ENCODE results near the gene PDCD6IP. TPM values are rescaled to one million over a fixed set of nuclear protein-coding genes. Genes with fewer than 3 reads are reported as not detected.
A peak's percentile ranks its signal among the peaks of the same experiment; 100 is the strongest.
"Not testable (repeated sequence)": the region's sequence is repeated elsewhere in the genome, so short reads cannot be mapped to it uniquely, and the experiment has no call there.

The PDCD6IP gene
- total RNA-seq (103 and 219 TPM in 2 replicates), polyA plus RNA-seq (60.5 and 113 TPM in 2 replicates)

- Histone ChIP-seq H3K27ac (peak within 1 kb of the TSS; percentile 88), H3K4me3 (peak within 1 kb of the TSS; percentile 56), H3K9me3 (ENCODE audit: low read depth) (no peaks in the 10 kb centered on the region), H3K36me3 (no peaks in the 10 kb centered on the region), H3K4me1 (ENCODE audit: low read depth) (peaks cover 17% of the 10 kb centered on the region), H3K27me3 (no peaks in the 10 kb centered on the region)
- peak; percentile 92 to 95 for DNase-seq (ENCODE audit: low read depth in 1 of 2, low spot score in 1 of 2)
- TF ChIP-seq CTCF (IDR thresholded peaks at IDR 0.05; ENCODE audit: low read depth, low read length), result peak; percentile 29
Observed at GRCh38 chr3:33798418-33799201, at the start of gene PDCD6IP. Gene PDCD6IP (plus strand): TSS chr3:33798630. CDS start chr3:33798729, 99 bp downstream.

GRCh38 chr3:33749546-33750210 lies 48.8 kb upstream of the PDCD6IP start:
- Histone ChIP-seq H3K9me3 (ENCODE audit: low read depth) (no peaks in the 10 kb centered on the region), H3K27me3 (no peaks in the 10 kb centered on the region), H3K4me1 (ENCODE audit: low read depth) (no peaks in the 10 kb centered on the region), H3K4me3 (no peak overlapping the region), H3K36me3 (no peaks in the 10 kb centered on the region), H3K27ac (no peak overlapping the region)
- TF ChIP-seq CTCF (IDR thresholded peaks at IDR 0.05; ENCODE audit: low read depth, low read length), result no peak
- peak in 1 of 2 donors; percentile 58 for DNase-seq (ENCODE audit: low read depth in 1 of 2, low spot score in 1 of 2)

- H3K4me1 ChIP-seq (ENCODE audit: low read depth), result no peaks in the 10 kb centered on the region
- TF ChIP-seq CTCF (IDR thresholded peaks at IDR 0.05; ENCODE audit: low read depth, low read length), result no peak
- no peaks in the 10 kb centered on the region for H3K9me3 ChIP-seq (ENCODE audit: low read depth)
- H3K27me3 ChIP-seq, result no peaks in the 10 kb centered on the region
- H3K4me3 ChIP-seq, result no peak overlapping the region
- no peaks in the 10 kb centered on the region for H3K36me3 ChIP-seq
- no peak overlapping the region for H3K27ac ChIP-seq
- DNase-seq (ENCODE audit: low read depth in 1 of 2, low spot score in 1 of 2), result peak in 1 of 2 donors; percentile 6
Observed at GRCh38 chr3:33750211-33750548, 48.2 kb upstream of the PDCD6IP start.

GRCh38 chr3:33751336-33751735 lies 47.1 kb upstream of the PDCD6IP start:
- Histone ChIP-seq H3K27ac (no peak overlapping the region), H3K9me3 (ENCODE audit: low read depth) (no peaks in the 10 kb centered on the region), H3K36me3 (no peaks in the 10 kb centered on the region), H3K4me3 (no peak overlapping the region), H3K4me1 (ENCODE audit: low read depth) (no peaks in the 10 kb centered on the region), H3K27me3 (no peaks in the 10 kb centered on the region)
- no peak for DNase-seq (ENCODE audit: low read depth in 1 of 2, low spot score in 1 of 2)
- no peak for TF ChIP-seq CTCF (IDR thresholded peaks at IDR 0.05; ENCODE audit: low read depth, low read length)

GRCh38 chr3:33754391-33754790 lies 44.0 kb upstream of the PDCD6IP start:
- H3K27ac ChIP-seq; H3K9me3 ChIP-seq (ENCODE audit: low read depth); H3K36me3 ChIP-seq; H3K4me3 ChIP-seq; H3K27me3 ChIP-seq; DNase-seq (ENCODE audit: low read depth in 1 of 2, low spot score in 1 of 2); H3K4me1 ChIP-seq (ENCODE audit: low read depth): not testable (repeated sequence)

- Histone ChIP-seq H3K27ac (no peak overlapping the region), H3K9me3 (ENCODE audit: low read depth) (no peaks in the 10 kb centered on the region), H3K4me3 (no peak overlapping the region), H3K36me3 (no peaks in the 10 kb centered on the region), H3K27me3 (no peaks in the 10 kb centered on the region), H3K4me1 (ENCODE audit: low read depth) (no peaks in the 10 kb centered on the region)
- TF ChIP-seq CTCF (IDR thresholded peaks at IDR 0.05; ENCODE audit: low read depth, low read length), result no peak
- no peak for DNase-seq (ENCODE audit: low read depth in 1 of 2, low spot score in 1 of 2)
Observed at GRCh38 chr3:33758281-33758680, 40.1 kb upstream of the PDCD6IP start.
